ENCODE measurements around the gene SERPINB6.
"Not testable (repeated sequence)": the region's sequence is repeated elsewhere in the genome, so short reads cannot be mapped to it uniquely, and the experiment has no call there.

DNA sequence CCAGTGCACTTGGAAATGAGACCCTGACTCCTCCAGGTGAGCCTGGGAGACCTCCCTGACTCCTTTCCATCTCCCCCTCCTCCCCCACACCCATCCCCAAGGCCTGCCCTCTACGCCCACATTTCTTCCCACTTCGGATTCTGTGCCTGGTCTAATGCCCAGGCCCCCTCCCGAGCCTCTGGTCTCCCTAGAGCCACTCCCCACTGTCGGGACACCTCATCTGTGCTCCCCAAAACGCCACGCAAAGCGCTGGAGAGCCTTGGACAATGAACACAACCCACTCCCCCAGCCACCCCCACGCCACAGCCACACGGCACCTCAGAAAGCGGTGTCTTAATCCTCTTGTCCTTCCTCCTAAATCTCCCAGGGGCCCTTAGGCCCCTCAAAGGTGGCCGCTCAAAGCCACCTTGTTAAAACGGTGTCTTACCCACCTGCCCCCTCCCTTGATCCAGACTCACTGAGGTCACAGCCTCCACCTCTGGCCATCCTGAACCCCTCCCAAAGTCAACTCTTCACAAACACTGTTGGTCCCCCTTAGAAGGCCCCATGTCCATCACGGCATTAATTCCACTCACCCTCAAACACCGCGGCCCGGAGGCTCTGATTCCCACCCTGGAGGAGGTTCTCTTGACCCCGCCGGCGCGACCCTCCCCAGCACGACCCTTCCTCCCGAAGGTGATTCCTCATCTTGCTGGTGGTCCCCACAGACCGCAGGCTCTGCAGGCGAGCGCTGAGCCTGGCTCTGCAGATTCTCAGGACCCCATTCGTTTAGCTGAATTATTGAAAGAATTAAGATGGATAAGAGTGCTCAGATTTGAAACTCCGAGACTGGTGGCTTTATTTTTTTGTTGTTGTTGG is 69.5 kb downstream of the SERPINB6 start:
- TF ChIP-seq, protein P1, sequence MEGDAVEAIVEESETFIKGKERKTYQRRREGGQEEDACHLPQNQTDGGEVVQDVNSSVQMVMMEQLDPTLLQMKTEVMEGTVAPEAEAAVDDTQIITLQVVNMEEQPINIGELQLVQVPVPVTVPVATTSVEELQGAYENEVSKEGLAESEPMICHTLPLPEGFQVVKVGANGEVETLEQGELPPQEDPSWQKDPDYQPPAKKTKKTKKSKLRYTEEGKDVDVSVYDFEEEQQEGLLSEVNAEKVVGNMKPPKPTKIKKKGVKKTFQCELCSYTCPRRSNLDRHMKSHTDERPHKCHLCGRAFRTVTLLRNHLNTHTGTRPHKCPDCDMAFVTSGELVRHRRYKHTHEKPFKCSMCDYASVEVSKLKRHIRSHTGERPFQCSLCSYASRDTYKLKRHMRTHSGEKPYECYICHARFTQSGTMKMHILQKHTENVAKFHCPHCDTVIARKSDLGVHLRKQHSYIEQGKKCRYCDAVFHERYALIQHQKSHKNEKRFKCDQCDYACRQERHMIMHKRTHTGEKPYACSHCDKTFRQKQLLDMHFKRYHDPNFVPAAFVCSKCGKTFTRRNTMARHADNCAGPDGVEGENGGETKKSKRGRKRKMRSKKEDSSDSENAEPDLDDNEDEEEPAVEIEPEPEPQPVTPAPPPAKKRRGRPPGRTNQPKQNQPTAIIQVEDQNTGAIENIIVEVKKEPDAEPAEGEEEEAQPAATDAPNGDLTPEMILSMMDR (IDR thresholded peaks at IDR 0.05) = not testable (repeated sequence)
- not testable (repeated sequence) for TF ChIP-seq POLR2A (IDR thresholded peaks at IDR 0.05)

Data from esophagus squamous epithelium (tissue), 4 donors.